CD8-positive, alpha-beta memory T cell (primary cell): Measurements from ENCODE around the gene PKN1. TPM values are rescaled to one million over a fixed set of nuclear protein-coding genes. Genes with fewer than 3 reads are reported as not detected.
"Not testable (repeated sequence)": the region's sequence is repeated elsewhere in the genome, so short reads cannot be mapped to it uniquely, and the experiment has no call there.

Source experiments
- CTCF ChIA-PET: fragments of 350-600 bp; sonication (Branson Sonifier 250); formaldehyde crosslinking; loops from one replicate; lab custom pipeline; 2021; ENCODE audit warnings: antibody characterized with exemption; lab: Charles Lee
- POLR2A ChIA-PET: fragments of 350-600 bp; sonication (Branson Sonifier 250); formaldehyde crosslinking; loops from one replicate; lab custom pipeline; 2021; ENCODE audit warnings: antibody characterized with exemption; lab: Charles Lee
- DNase-seq, 5 donors: peaks; one replicate each; pipeline versions ENCODE4 v3.0.0 to v3.0.0-alpha.2; 2020 to 2022; ENCODE audit warnings: mixed read lengths in 1 of 5
- H3K27ac ChIP-seq: one replicate; pipeline ENCODE4 v1.7.0; 2013; ENCODE audit warnings: low read depth, mild to moderate bottlenecking, low read length, moderate library complexity
- H3K27me3 ChIP-seq: 2 replicates; pipeline ENCODE4 v1.7.0; 2013; ENCODE audit warnings: low read length, mild to moderate bottlenecking; ENCODE audit not compliant: insufficient read depth, poor library complexity, severe bottlenecking
- H3K36me3 ChIP-seq: 2 replicates; pipeline ENCODE4 v1.7.0; 2013; ENCODE audit warnings: mild to moderate bottlenecking, low read length, moderate library complexity; ENCODE audit not compliant: insufficient read depth
- H3K4me1 ChIP-seq: 2 replicates; pipeline ENCODE4 v1.7.0; 2013; ENCODE audit warnings: mild to moderate bottlenecking, low read length, moderate library complexity; ENCODE audit not compliant: insufficient read depth
- H3K4me3 ChIP-seq: 2 replicates; pipeline ENCODE4 v1.7.0; 2013; ENCODE audit warnings: mild to moderate bottlenecking, low read length
- H3K9me3 ChIP-seq: 2 replicates; pipeline ENCODE4 v1.7.0; 2013; ENCODE audit warnings: mild to moderate bottlenecking, low read length
- H3K27ac Mint-ChIP-seq, 8 donors: one replicate each; pipeline ENCODE4 v1.8.0; 2020 to 2021; ENCODE audit warnings: mixed read lengths in 8 of 8, mild to moderate bottlenecking in 6 of 8, inconsistent platforms in 3 of 8, moderate library complexity in 3 of 8
- H3K27me3 Mint-ChIP-seq, 2 donors: one replicate each; pipeline ENCODE4 v1.8.0; 2020 to 2021; ENCODE audit warnings: mixed read lengths in 2 of 2, mild to moderate bottlenecking in 1 of 2, moderate library complexity in 1 of 2
- H3K36me3 Mint-ChIP-seq, 3 donors: one replicate each; pipeline ENCODE4 v1.8.0; 2020 to 2021; ENCODE audit warnings: mixed read lengths in 3 of 3, inconsistent platforms in 1 of 3, mild to moderate bottlenecking in 1 of 3
- H3K4me1 Mint-ChIP-seq, 3 donors: one replicate each; pipeline ENCODE4 v1.8.0; 2020 to 2021; ENCODE audit warnings: mixed read lengths in 3 of 3, inconsistent platforms in 1 of 3, mild to moderate bottlenecking in 1 of 3
- H3K4me3 Mint-ChIP-seq, 7 donors: one replicate each; pipeline ENCODE4 v1.8.0; 2020 to 2021; ENCODE audit warnings: mixed read lengths in 7 of 7, mild to moderate bottlenecking in 6 of 7, moderate library complexity in 4 of 7, inconsistent platforms in 2 of 7
- H3K9me3 Mint-ChIP-seq, 5 donors: one replicate each; pipeline ENCODE4 v1.8.0; 2020 to 2022; ENCODE audit warnings: mixed read lengths in 5 of 5, mild to moderate bottlenecking in 3 of 5, moderate library complexity in 2 of 5, inconsistent platforms in 1 of 5
- polyA plus RNA-seq: library from polyadenylated mRNA; unstranded; fragments of 300-500 nt; fragmentation: Illumina TruSeq; gene quantifications from one replicate; pipeline ENCODE4 v1.2.3, GENCODE V29; 2021
- total RNA-seq, 2 experiments: library from RNA; stranded (reverse); gene quantifications; one replicate each; pipeline ENCODE4 v1.2.3, GENCODE V29; 2021

The PKN1 gene
- total and polyA plus RNA-seq, 3 experiments from 2014 or later = 86.6 to 205 (median 177) TPM

DNA sequence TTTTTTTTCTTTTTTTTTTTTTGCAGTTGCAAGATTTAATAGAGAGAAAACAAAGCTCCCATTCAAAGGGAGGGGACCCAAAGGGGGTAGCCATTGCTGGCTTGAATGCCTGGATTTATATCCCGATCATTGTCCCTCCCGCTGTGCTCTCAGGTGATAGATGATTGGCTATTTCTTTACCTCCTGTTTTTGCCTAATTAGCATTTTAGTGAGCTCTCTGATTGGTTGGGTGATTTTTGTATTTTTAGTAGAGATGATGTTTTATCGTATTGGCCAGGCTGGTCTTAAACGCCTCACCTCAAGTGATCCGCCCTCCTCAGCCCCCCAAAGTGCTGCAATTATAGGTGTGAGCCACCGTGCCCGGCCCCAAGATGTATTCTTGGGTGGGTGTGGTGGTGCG lies 71.5 kb downstream of the PKN1 start:
- not testable (repeated sequence) for H3K36me3 Mint-ChIP-seq

DNA sequence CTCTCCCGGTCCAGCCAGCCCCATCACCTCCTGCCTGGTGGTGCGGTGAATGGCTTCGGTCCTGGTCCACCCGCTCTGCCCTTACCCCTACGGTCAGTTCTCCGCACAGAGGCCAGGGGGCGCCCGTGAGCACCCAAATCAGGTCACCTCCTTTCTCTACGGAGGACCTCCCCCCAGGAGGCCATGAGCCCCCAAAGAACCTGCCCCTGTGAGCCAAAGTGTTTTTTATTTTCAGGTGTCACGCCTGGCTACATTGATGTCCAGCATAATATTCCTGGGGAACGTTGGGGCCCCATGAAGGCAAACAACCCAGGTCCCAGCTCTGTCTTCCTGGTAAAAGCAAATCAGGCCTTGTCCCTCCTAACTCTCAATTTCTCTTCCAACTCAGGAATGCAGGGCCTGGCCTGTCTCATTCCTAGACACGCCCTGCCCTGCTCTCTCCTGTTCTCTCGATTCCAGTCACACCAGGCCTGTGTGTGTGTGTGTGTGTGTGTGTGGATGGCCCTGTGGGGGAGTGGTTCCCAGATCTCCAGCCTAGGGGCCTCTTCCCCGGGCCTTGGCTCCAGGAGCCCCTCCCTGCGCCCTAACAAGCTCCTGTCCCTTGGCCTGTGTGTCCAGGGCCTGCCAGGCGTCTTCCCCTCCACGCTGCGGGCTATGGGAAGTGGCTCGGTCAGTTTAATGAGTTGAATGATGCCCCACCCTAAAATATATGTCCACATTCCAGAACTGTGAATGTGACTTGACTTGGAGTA lies 72.6 kb downstream of the PKN1 start:
- H3K36me3 Mint-ChIP-seq = no peaks in the 10 kb centered on the region
- peak overlapping the region; percentile 25 for H3K27ac ChIP-seq
- ChIA-PET POLR2A (interaction anchor here (1.1 to 5.2 kb wide), 4 partner anchors 10 to 45 kb away, joined by 3 to 175 read pairs (median 6); partner anchors contain the start of gene DNAJB1), CTCF (interaction anchor here (0.7 to 5.3 kb wide), 26 partner anchors 9 to 369 kb away, joined by 3 to 65 read pairs (median 7); partner anchors contain the start of genes ASF1B, DNAJB1, GIPC1 and NDUFB7)
- no peaks in the 10 kb centered on the region for H3K9me3 ChIP-seq
- H3K36me3 ChIP-seq = no peaks in the 10 kb centered on the region
- H3K27me3 Mint-ChIP-seq = no peaks in the 10 kb centered on the region
- peak overlapping the region; percentile 29 to 75 (median 37) for H3K4me3 Mint-ChIP-seq
- peaks cover 32 to 55% (median 48%) of the 10 kb centered on the region in 3 donors for H3K4me1 Mint-ChIP-seq
- peaks cover 55% of the 10 kb centered on the region for H3K4me1 ChIP-seq
- H3K4me3 ChIP-seq = peak overlapping the region; percentile 37
- no peaks in the 10 kb centered on the region for H3K9me3 Mint-ChIP-seq
- DNase-seq = peak; percentile 63 to 84 (median 66)
- no peaks in the 10 kb centered on the region for H3K27me3 ChIP-seq
- H3K27ac Mint-ChIP-seq = peak overlapping the region; percentile 88 to 98 (median 93)

More for the DNA sequence above, 71.5 kb downstream of the PKN1 start:
- not testable (repeated sequence) for H3K9me3 ChIP-seq, DNase-seq, H3K27me3 Mint-ChIP-seq, H3K27ac ChIP-seq, H3K27me3 ChIP-seq, H3K4me3 Mint-ChIP-seq, H3K9me3 Mint-ChIP-seq, H3K4me3 ChIP-seq, H3K36me3 ChIP-seq
- peaks cover 54% of the 10 kb centered on the region for H3K4me1 ChIP-seq
- ChIA-PET CTCF (interaction anchor here (0.7 to 5.3 kb wide), 24 partner anchors 9 to 368 kb away, joined by 3 to 65 read pairs (median 6); partner anchors contain the start of genes ASF1B, DNAJB1, GIPC1 and NDUFB7), POLR2A (interaction anchor here (1.1 to 5.2 kb wide), 3 partner anchors 14 to 28 kb away, joined by 3 to 175 read pairs (median 3); partner anchors contain the start of gene DNAJB1)
- peak overlapping the region in 1 of 8 donors; percentile 68 for H3K27ac Mint-ChIP-seq
- peaks cover 32 to 50% (median 48%) of the 10 kb centered on the region in 3 donors for H3K4me1 Mint-ChIP-seq

DNA sequence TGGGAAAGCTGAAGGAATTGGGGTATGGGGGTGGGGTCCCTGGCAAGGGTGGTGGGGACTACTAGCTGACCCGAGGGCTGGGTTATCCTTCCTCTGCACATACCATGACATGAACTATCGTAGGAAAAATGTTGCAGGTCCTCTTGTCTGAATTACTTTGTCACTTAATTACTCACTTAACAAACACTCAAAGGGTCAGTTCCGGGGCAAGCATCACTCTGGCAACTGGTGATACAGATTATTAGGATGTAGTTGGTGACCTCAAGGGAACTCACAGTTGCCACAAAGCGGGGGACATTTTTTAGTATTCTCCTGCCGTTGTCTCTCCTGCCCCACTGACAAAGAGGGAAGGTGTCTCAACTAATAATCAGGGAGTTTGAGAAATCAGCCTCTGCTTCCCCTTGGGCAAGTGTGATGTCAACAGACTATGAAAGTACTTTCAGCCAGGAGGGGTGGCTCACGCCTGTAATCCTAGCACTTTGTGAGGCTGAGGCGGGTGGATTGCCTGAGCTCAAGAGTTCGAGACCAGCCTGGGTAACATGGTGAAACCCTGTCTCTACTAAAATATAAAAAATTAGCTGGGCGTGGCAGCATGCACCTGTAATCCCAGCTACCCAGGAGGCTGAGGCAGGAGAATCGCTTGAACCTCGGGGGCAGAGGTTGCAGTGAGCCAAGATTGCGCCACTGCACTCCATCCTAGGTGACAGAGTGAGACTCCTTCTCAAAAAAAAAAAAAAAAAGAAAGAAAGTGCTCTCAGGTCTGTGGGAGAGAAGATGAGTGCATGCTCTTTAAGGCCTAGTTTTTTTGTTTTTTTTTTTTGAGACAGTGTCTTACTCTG lies 74.8 kb downstream of the PKN1 start:
- peaks cover 0 to 2% (median 0%) of the 10 kb centered on the region in 3 donors for H3K36me3 Mint-ChIP-seq
- H3K27me3 ChIP-seq = no peaks in the 10 kb centered on the region
- POLR2A ChIA-PET = interaction anchor here (1.1 to 5.2 kb wide), 5 partner anchors 10 to 64 kb away, joined by 3 to 175 read pairs (median 8); partner anchors contain the start of genes DNAJB1, NDUFB7 and TECR
- peak overlapping the region; percentile 25 for H3K27ac ChIP-seq
- no peak overlapping the region for H3K4me3 ChIP-seq
- peak in 1 of 5 donors; percentile 22 for DNase-seq
- H3K4me1 Mint-ChIP-seq = peaks cover 32 to 59% (median 51%) of the 10 kb centered on the region in 3 donors
- peak overlapping the region; percentile 87 to 98 (median 93) for H3K27ac Mint-ChIP-seq
- no peaks in the 10 kb centered on the region for H3K36me3 ChIP-seq
- H3K27me3 Mint-ChIP-seq = peaks cover 0 to 2% of the 10 kb centered on the region in 2 donors
- H3K9me3 ChIP-seq = no peaks in the 10 kb centered on the region
- no peaks in the 10 kb centered on the region for H3K9me3 Mint-ChIP-seq
- peaks cover 56% of the 10 kb centered on the region for H3K4me1 ChIP-seq
- CTCF ChIA-PET = interaction anchor here (1.1 to 5.3 kb wide), 11 partner anchors 10 to 76 kb away, joined by 3 to 65 read pairs (median 5); partner anchors contain the start of gene DNAJB1
- H3K4me3 Mint-ChIP-seq = peak overlapping the region in 6 of 7 donors; percentile 61 to 85 (median 71)

DNA sequence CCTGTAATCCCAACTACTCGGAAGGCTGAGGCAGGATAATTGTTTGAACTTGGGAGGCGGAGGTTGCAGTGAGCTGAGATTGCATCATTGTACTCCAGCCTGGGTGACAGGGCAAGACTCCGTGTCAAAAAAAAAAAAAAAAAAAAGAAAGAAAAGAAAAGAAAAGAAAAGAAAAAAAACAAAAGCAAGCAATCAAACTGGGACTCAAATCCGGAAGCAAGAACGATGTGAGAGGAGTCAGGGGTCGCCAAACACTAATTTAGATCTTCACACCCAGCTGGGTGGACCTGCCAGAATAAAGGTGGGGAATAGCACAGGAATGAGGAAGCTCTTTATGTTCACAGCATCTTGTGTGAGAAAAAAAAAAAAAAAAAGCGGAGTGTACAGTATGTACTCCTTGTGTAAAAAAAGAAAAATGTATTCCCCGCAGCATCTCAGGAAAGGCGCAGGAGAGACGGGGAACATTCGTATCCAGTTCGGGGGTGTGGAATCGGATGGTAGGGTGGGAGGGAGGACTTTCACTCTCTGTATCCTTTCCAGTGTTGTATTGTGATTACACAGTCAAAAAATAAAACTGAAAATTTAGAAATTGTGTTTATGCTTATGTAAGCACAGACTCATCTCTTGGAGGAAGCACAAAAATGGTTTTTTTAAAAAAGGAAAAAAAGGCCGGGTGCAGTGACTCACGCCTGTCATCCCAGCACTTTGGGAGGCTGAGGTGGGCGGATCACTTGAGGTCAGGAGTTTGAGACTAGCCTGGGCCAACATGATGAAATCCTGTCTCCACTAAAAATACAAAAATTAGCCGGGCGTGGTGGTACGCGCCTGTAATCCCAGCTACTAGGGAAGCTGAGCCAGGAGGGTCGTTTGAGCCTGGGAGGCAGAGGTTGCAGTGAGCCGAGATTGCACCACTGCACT lies 77.5 kb downstream of the PKN1 start:
- H3K9me3 ChIP-seq = no peaks in the 10 kb centered on the region
- H3K9me3 Mint-ChIP-seq = no peaks in the 10 kb centered on the region
- peak overlapping the region in 2 of 7 donors; percentile 19 to 68 for H3K4me3 Mint-ChIP-seq
- peaks cover 61% of the 10 kb centered on the region for H3K4me1 ChIP-seq
- H3K27ac Mint-ChIP-seq = peak overlapping the region in 2 of 8 donors; percentile 61 to 92
- H3K36me3 Mint-ChIP-seq = peaks cover 8 to 27% (median 10%) of the 10 kb centered on the region in 3 donors
- peaks cover 43 to 61% (median 49%) of the 10 kb centered on the region in 3 donors for H3K4me1 Mint-ChIP-seq
- H3K27me3 Mint-ChIP-seq = peaks cover 0 to 2% of the 10 kb centered on the region in 2 donors
- no peak for DNase-seq
- no peaks in the 10 kb centered on the region for H3K27me3 ChIP-seq
- ChIA-PET CTCF (interaction anchor here (0.7 to 1.9 kb wide), 4 partner anchors 9 to 173 kb away, joined by 3 to 5 read pairs (median 4); no protein-coding TSS in a partner anchor), POLR2A (interaction anchor here (0.6 to 1.8 kb wide), 6 partner anchors 8 to 1566 kb away, joined by 3 to 15 read pairs (median 6); partner anchors contain the start of gene DNAJB1)
- no peak overlapping the region for H3K27ac ChIP-seq
- H3K36me3 ChIP-seq = peaks cover 18% of the 10 kb centered on the region
- no peak overlapping the region for H3K4me3 ChIP-seq

DNA sequence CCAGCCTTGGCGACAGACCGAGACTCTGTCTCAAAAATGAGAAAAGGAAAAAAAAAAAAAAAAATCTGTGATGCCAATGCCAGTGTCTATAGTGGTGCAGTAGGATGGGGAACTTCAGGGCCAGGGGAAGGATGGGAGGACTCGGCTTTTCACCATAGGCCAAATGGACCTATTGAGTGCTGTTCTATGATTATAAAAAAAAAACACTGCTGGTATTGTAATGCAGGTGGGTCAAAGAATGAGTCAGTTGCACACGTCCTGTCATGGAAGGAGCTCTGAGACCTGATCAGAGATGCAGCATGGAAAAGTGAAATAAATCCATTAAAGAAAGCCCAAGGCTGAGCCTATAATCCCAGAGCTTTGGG lies 78.1 kb downstream of the PKN1 start:
- POLR2A ChIA-PET = interaction anchor here (0.5 kb wide), 1 partner anchor 82 kb away, joined by 3 read pairs; no protein-coding TSS in a partner anchor
- DNase-seq = no peak
- Mint-ChIP-seq H3K27ac (peak overlapping the region in 4 of 8 donors; percentile 41 to 92 (median 52)), H3K4me1 (peaks cover 44 to 61% (median 49%) of the 10 kb centered on the region in 3 donors), H3K36me3 (peaks cover 11 to 33% (median 17%) of the 10 kb centered on the region in 3 donors), H3K27me3 (peaks cover 0 to 4% of the 10 kb centered on the region in 2 donors), H3K4me3 (peak overlapping the region in 1 of 7 donors; percentile 22), H3K9me3 (no peaks in the 10 kb centered on the region)
- H3K27me3 ChIP-seq = no peaks in the 10 kb centered on the region
- CTCF ChIA-PET = interaction anchor here (1.9 kb wide), 2 partner anchors 40 to 45 kb away, joined by 4 to 5 read pairs; no protein-coding TSS in a partner anchor
- H3K27ac ChIP-seq = no peak overlapping the region
- peaks cover 24% of the 10 kb centered on the region for H3K36me3 ChIP-seq
- H3K9me3 ChIP-seq = no peaks in the 10 kb centered on the region
- no peak overlapping the region for H3K4me3 ChIP-seq
- peaks cover 61% of the 10 kb centered on the region for H3K4me1 ChIP-seq

DNA sequence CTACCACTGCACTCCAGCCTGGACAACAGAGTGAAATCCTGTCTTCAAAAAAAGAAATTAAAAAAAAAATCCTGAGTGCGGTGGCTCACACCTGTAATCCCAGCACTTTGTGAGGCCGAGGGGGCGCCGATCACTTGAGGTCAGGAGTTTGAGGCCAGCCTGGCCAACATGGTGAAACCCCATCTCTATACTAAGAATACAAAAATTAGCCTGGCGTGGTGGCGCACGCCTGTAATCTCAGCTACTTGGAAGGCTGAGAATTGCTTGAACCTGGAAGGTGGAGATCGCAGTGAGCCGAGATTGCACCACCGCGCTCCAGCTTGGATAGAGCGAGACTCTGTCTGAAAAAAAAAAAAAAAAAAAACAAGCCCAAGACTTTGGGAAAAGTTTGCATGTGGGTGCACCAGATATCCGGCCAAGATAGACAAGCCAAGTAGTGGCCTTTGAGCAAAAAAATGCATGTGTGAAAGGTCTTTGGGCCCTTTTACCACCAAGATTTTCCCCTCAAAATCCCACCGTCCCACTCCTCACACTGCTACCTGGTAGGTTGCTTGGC lies 79.4 kb downstream of the PKN1 start:
- peak in 1 of 5 donors; percentile 11 for DNase-seq
- Histone ChIP-seq H3K9me3 (no peaks in the 10 kb centered on the region), H3K27ac (no peak overlapping the region), H3K36me3 (peaks cover 35% of the 10 kb centered on the region), H3K4me3 (no peak overlapping the region), H3K4me1 (peaks cover 57% of the 10 kb centered on the region), H3K27me3 (no peaks in the 10 kb centered on the region)
- Mint-ChIP-seq H3K9me3 (no peaks in the 10 kb centered on the region), H3K36me3 (peaks cover 17 to 46% (median 25%) of the 10 kb centered on the region in 3 donors), H3K27me3 (peaks cover 0 to 11% of the 10 kb centered on the region in 2 donors), H3K27ac (peak overlapping the region in 2 of 8 donors; percentile 50 to 97), H3K4me1 (peaks cover 46 to 56% (median 47%) of the 10 kb centered on the region in 3 donors), H3K4me3 (peak overlapping the region in 2 of 7 donors; percentile 25 to 40)
- CTCF ChIA-PET = interaction anchor here (1.0 to 1.9 kb wide), 2 partner anchors 39 to 47 kb away, joined by 3 to 5 read pairs; no protein-coding TSS in a partner anchor
- POLR2A ChIA-PET = interaction anchor here (0.6 kb wide), 2 partner anchors 20 to 89 kb away, joined by 4 to 11 read pairs; no protein-coding TSS in a partner anchor
